Ovary (tissue), 9 donors: ENCODE data around the gene AGPAT4. TPM values are rescaled to one million over a fixed set of nuclear protein-coding genes. Genes with fewer than 3 reads are reported as not detected.

Experiments used
- DNase-seq, 5 donors: peaks; one replicate each; pipeline ENCODE4 v3.0.0-alpha.2; 2019 to 2020
- H3K27ac ChIP-seq, 2 donors: fragments of 200-600 bp; one replicate each; pipeline versions ENCODE4 v1.5.1 to v1.8.0; 2019 to 2022
- H3K27me3 ChIP-seq: fragments of 200-600 bp; one replicate; pipeline ENCODE4 v1.8.0; 2022
- H3K36me3 ChIP-seq: fragments of 200-600 bp; sonication (generic); one replicate; pipeline ENCODE4 v1.5.1; 2019
- H3K4me1 ChIP-seq: one replicate; pipeline ENCODE4 v1.8.1; 2013; ENCODE audit warnings: mild to moderate bottlenecking, moderate library complexity; ENCODE audit not compliant: insufficient read depth
- H3K4me3 ChIP-seq: fragments of 200-600 bp; sonication (generic); one replicate; pipeline ENCODE4 v1.5.1; 2017
- H3K9me3 ChIP-seq, 2 donors: fragments of 200-600 bp in 1 of 2; sonication (generic) in 1 of 2; one replicate each; pipeline versions ENCODE4 v1.5.1 to v1.8.1; 2013 to 2019; ENCODE audit warnings: mild to moderate bottlenecking in 1 of 2, moderate library complexity in 1 of 2
- CTCF ChIP-seq, 3 donors: fragments of 450-650 bp in 2 of 3; fragments of 200-600 bp in 1 of 3; IDR thresholded peaks; one replicate each; pipeline versions ENCODE4 v1.5.1 to v1.8.0; 2016 to 2022; ENCODE audit warnings: antibody characterized with exemption in 3 of 3, mild to moderate bottlenecking in 1 of 3
- EP300 ChIP-seq: sonication (generic); formaldehyde crosslinking; IDR thresholded peaks from one replicate; pipeline ENCODE4 v1.6.1; 2017; ENCODE audit warnings: antibody characterized with exemption
- POLR2A ChIP-seq: fragments of 450-650 bp; IDR thresholded peaks from one replicate; pipeline ENCODE4 v1.6.1; 2017; ENCODE audit warnings: antibody characterized with exemption, mild to moderate bottlenecking, moderate library complexity
- WGBS, 3 donors: extraction: QIAGEN DNeasy Blood & Tissue Kit in 1 of 3; methylation state at CpG; one replicate each; pipeline versions ENCODE4 v1.1.5 to v1.1.7; 2013 to 2017; 5-methylcytosine and 5-hydroxymethylcytosine counted together
- intact Hi-C, 4 donors: fragments of 100-400 bp; cut with DNase I; formaldehyde crosslinking; loops; one replicate each; pipeline versions ENCODE4 v1.11.0 to v1.15.1; 2022 to 2023
- polyA plus RNA-seq, 2 donors: library from polyadenylated mRNA; stranded (reverse); fragments of 200-250 nt in 1 of 2; fragments of 350-450 nt in 1 of 2; fragmentation: Illumina TruSeq in 1 of 2; extraction: RNeasy Lipid Tissue Mini Kit (QIAGEN cat#74804) in 1 of 2; gene quantifications; one replicate each; pipeline ENCODE4 v1.2.3, GENCODE V29; 2013 to 2014
- total RNA-seq, 7 donors: library from RNA; depleted of rRNA in 2 of 7; stranded (reverse); fragments of >200 nt in 2 of 7; fragmentation: NEBNext Ultra II Directional in 3 of 7; extraction: Animal tissue kit (Norgen Biotek cat#: 25700) in 3 of 7; gene quantifications; one replicate each; pipeline versions ENCODE4 v1.1.0 to v1.2.4, GENCODE V29; 2016 to 2023
- donor health status: DM: no; HTN: no; CAD: no; lungs with moderate emphysema.
- donor health status: DM: no; HTN: no; CAD: no.
- donor health status: Bipolar disorder and iron deficiency.
- donor health status: DM: yes; HTN: yes; CAD: no.
- donor health status: DM: no; HTN: no; CAD: no.
- donor health status: DM: yes; HTN: yes; CAD: no.

AGPAT4 gene
- total and polyA plus RNA-seq, 9 donors = 4.4 to 13.7 (median 8.9) TPM

DNA sequence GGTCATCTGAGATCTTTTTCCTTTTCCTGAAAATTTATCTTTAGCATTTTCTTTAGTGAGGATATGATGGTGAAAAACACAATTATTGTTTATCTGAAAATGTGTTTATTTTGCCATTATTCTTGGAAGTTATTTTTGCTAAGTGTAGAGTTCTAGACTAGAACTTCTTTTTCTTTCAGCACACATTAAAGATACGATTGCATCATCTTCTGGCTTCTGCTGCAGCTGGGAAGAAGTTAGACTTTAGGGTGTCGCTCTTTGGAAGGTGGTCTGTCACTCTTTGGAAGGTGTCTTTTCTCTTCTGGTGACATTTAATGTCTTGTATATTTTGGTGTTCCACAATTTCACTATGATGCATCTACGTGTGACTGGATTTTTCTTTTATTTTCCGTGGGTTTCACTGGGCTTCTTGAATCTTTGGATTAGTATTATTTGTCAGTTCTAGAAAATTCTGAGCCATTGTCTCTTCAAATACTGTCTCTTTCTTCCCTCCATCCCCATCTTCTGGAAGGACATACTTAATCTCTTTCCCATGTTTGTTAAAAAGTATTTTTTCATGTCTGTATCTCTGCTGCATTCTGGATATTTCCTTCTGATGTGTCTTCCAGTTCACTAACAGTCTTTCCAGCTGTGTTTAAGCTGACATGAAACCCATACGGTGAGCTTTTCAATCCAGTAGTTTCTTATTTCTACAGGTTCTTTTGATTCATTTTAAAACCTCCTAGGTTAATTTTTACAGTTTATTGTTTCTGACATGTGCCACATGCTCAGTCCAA, 81.0 kb downstream of the AGPAT4 start:
- no peak overlapping the region for H3K27ac ChIP-seq
- H3K9me3 ChIP-seq = no peaks in the 10 kb centered on the region
- no peaks in the 10 kb centered on the region for H3K27me3 ChIP-seq
- DNase-seq = no peak
- H3K4me1 ChIP-seq = no peaks in the 10 kb centered on the region
- H3K36me3 ChIP-seq = no peaks in the 10 kb centered on the region
- TF ChIP-seq CTCF (IDR thresholded peaks at IDR 0.05) (no peak), EP300 (no peak), POLR2A (no peak)
- no peak overlapping the region for H3K4me3 ChIP-seq
- intact Hi-C loops = no loop called here
- 95 to 98% (median 97%) methylated on average over 5 of the region's 5 CpGs for WGBS, 3 donors

DNA sequence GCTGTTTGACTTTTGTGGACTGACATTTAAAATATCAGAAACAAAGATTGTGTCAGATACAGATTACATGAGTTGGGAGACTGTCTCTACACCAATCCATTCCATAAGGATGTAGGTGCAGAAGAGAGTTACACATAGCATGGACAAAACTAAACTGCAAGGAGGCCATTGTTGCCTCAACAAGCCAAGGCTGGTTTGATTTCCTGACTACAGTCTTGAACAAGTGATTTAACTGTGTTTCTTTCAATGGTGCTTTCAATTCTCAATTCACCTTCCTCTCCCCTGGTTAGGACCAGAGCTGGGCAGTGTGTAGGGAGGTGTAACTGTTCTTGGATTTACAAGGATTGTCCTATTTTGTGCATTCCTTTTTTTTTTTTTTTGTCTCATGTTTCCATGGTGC, 82.2 kb downstream of the AGPAT4 start:
- DNase-seq = no peak
- H3K27me3 ChIP-seq = no peaks in the 10 kb centered on the region
- H3K4me3 ChIP-seq = no peak overlapping the region
- no peaks in the 10 kb centered on the region for H3K9me3 ChIP-seq
- no peaks in the 10 kb centered on the region for H3K36me3 ChIP-seq
- H3K27ac ChIP-seq = no peak overlapping the region
- no peak for TF ChIP-seq EP300
- TF ChIP-seq POLR2A = no peak
- no peak for TF ChIP-seq CTCF (IDR thresholded peaks at IDR 0.05)
- H3K4me1 ChIP-seq = no peaks in the 10 kb centered on the region
- intact Hi-C loops = no loop called here

GRCh38 chr6:161191007-161191406, 82.9 kb downstream of the AGPAT4 start:
- no peaks in the 10 kb centered on the region for H3K9me3 ChIP-seq
- no peaks in the 10 kb centered on the region for H3K4me1 ChIP-seq
- H3K4me3 ChIP-seq = no peak overlapping the region
- intact Hi-C loops = no loop called here
- TF ChIP-seq CTCF (IDR thresholded peaks at IDR 0.05) = no peak
- no peak for TF ChIP-seq POLR2A
- no peak for TF ChIP-seq EP300
- H3K27me3 ChIP-seq = no peaks in the 10 kb centered on the region
- 82 to 87% (median 87%) methylated on average over 2 of the region's 2 CpGs for WGBS, 3 donors
- H3K27ac ChIP-seq = no peak overlapping the region
- no peak for DNase-seq
- no peaks in the 10 kb centered on the region for H3K36me3 ChIP-seq

DNA sequence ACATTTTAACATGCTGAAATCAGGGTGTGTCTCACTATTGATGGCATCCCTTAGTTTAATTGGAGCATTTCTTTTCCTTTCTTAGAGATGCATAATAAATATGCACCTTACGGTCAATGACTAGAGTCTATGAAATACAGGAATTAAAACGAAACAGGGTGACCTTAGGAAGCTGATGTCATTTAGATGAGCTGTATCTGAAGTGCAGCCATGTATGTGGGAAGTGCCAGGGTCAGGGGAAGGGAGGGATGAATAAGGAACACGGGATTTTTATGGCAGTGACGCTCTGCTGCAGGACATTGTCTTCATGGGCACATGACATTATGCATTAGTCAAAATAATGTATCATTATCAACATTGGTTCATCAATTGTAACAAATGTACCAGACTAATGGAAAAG, 84.0 kb downstream of the AGPAT4 start:
- H3K36me3 ChIP-seq = no peaks in the 10 kb centered on the region
- no peaks in the 10 kb centered on the region for H3K27me3 ChIP-seq
- H3K4me3 ChIP-seq = no peak overlapping the region
- no peak for DNase-seq
- H3K27ac ChIP-seq = no peak overlapping the region
- WGBS, 3 donors = 77 to 84% (median 78%) methylated on average over 4 of the region's 4 CpGs
- intact Hi-C loops = no loop called here
- no peaks in the 10 kb centered on the region for H3K9me3 ChIP-seq
- H3K4me1 ChIP-seq = no peaks in the 10 kb centered on the region
- no peak for TF ChIP-seq CTCF (IDR thresholded peaks at IDR 0.05)
- TF ChIP-seq POLR2A = no peak
- no peak for TF ChIP-seq EP300
